HG03095 (cell line): Measurements from ENCODE around the gene GARIN5B.
"Not testable (repeated sequence)": the region's sequence is repeated elsewhere in the genome, so short reads cannot be mapped to it uniquely, and the experiment has no call there.

Experiments used
- ATAC-seq: cut with Tn5 transposase; IDR thresholded peaks from one replicate; pipeline ENCODE4 v1.9.1; 2021; ENCODE audit warnings: moderate library complexity; ENCODE audit not compliant: unreplicated experiment

Gene GARIN5B

DNA sequence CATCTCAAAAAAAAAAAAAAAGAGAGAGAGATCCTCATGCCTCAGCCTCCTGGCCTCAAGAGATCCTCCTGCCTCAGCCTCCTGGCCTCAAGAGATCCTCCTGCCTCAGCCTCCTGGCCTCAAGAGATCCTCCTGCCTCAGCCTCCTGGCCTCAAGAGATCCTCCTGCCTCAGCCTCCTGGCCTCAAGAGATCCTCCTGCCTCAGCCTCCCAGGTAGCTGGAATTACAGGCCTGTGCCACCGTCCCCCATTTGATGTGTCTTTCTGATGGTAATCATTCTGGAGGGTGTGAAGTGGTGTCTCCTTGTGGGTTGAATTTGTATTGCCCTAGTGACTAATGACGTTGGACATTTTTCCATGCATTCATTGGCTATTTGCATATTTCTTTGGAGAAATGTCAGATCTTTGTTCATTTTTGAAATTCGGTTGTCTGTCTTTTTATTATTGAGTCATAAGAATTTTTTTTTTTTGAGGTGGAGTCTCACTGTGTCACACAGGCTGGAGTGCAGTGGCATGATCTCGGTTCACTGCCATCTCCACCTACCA, 34.2 kb downstream of the GARIN5B start:
- not testable (repeated sequence) for ATAC-seq

DNA sequence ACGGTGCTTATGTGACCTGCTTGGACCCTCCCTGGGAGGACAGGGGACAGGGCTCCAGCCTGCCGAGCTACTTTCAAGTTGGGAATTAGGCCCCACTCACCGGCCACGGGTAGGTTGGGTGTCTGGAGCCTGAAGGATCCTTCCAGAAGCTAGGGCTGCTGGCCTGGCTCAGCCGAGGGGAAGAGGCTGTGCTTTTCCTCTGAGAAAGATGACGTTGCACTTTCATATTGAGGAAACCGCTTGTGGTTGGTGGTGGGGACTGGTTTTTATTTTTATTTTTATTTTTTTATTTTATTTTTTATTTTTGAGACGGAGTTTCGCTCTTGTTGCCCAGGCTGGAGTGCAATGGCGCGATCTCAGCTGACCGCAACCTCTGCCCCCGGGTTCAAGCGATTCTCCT, 37.9 kb downstream of the GARIN5B start, which contains the start of gene TMEM150B:
TSS of gene TMEM150B (minus strand) at position 170 of the 400 bp plus-strand sequence. CDS start 4,305 bp downstream, outside the sequence.
- no peak for ATAC-seq

DNA sequence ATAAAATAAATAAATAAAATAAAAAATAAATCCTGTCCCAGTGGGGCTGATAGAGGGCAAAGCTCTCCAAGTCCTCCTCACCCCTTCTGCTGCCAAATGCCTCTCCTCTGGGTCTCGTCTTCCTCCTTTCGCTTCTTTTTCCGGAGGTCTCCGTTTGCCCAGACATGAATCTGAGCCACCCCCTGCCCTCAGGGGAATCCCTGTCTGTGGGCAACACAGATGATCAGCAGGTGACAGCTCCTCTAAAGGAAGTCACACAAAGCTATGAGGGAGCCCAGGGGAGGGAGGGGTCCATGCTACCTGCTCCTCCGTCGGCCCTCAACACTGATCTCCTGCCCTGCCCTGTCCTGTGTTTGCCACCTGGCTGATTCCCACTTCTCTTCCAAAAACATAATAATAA, 38.4 kb downstream of the GARIN5B start:
- ATAC-seq = no peak

DNA sequence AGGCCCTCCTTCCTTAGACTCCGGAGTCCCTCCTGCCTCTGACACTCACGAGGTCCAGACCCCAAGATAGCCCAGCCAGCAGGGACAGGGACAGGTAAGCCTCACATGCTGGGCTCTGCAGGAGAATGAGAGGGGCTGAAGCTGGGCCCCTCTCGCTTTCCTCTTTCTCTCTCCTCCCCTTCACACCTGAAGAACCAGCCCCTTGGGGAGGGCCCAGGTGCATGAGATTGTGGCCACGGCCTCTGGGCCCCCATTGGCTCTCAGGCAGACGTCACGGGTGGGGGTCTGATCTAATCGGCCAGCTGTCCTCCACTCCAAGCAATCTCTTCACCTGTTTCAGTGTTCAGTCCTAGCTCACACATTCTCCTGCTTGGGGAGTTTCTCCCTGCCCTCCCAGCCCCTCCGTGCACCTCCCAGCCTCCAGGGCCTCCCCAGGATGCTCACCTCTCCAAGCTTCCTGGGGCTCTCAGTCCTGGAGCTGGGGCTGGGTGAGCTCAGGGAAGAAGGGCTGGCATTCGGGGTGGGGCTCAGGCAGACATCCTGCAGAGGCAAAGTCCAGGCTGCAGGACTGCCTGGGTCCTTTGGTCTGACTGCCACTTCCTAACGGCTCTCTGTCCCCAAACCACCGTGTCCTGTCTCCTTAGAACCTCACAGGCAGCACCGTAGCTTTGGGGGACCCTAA, 40.7 kb downstream of the GARIN5B start:
- ATAC-seq = no peak

DNA sequence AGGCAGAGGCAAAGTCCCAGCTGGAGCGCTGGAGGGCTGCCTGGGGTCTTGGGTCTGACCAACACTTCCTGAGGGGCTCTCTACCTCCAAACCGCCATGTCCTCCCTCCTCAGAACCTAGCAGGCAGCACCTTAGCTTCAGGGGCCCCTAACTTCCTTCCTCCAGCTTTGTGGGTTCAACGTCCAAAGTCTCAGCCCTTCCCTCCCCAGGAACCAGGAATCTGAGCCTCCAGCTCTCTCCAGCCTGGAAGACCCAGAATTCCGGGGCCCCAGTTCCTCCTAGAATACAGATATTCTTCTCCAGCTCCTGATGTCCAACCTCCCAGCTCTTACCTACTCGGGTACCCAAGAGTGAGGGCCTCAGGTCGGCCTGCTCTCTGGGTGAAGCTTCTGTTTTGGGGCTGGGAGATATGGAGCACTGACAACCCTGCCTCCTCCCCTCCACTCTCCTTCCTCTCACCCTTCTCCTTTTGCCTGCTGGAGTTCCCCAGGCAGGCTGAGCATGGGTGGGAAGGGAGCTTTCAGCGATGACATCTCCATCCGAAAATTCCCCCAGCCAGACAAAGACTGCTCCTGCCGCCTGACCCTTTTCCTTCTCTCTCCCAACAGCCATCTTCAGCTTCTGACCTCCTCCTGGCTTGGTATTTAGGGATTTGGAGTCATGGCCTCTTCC, 41.5 kb downstream of the GARIN5B start:
- no peak for ATAC-seq

DNA sequence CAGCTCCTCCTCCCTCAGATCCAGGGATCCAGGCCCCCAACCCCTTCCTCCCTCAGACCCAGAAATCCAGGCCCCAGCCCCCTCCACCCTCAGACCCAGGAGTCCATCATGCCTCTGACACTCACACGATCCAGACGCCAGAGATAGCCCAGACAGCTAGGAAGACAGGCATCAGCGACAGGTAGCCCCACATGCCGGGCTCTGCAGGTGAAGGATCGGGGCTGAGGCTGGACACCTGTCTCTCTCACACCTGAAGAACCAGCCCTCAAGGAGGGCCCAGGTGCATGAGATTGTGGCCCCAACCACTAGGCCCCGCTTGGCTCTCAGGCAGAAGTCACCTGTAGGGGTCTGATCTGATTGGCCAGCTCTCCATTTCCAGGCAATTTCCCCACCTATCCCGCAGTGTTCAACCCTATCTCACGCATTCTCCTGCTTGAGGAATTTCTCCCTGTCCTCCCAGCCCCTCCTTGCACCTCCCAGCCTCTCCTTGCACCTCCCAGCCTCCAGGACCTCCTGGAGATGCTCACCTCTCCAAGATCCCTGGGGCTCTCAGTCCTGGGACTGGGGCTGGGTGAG, 42.1 kb downstream of the GARIN5B start:
- ATAC-seq = no peak

DNA sequence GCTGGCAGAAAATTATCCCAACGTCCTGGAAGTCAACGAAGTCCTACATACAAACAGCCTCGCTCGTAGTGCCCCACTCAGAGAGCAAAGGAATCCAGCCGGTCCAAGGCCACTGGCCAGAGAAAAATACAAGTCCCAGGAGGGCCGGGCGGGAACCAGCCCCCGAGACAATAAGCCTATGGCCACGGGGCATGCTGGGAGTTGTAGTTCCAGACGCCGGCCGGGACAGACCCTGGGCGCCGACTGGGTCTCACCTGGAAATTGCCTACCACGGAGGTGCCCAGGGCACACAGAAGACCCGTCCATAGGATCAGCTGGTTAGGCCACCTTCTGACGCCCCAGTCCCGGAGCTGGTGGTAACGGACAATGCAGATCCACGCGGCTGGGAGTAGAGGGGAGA, 43.3 kb downstream of the GARIN5B start:
- ATAC-seq = no peak

DNA sequence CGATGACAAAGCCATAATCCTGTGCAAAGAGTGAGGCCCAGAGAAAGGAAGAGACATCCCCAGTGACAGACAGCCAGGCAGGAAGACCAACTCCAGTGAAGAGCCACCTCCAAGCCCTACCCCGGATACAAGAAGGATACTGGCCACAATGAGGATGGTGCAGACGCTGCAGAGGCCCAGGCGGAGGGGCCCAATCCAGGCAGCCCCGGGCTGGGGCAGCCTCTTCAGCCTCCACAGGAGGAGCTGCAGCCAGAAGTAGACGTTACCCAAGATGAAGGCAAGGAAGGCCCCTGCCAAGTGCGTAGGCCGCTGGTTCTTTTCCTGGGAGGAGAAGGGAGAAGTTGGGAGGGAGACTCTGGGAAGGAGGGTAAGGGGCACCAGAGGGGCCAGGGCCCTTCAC, 46.4 kb downstream of the GARIN5B start:
- no peak for ATAC-seq

DNA sequence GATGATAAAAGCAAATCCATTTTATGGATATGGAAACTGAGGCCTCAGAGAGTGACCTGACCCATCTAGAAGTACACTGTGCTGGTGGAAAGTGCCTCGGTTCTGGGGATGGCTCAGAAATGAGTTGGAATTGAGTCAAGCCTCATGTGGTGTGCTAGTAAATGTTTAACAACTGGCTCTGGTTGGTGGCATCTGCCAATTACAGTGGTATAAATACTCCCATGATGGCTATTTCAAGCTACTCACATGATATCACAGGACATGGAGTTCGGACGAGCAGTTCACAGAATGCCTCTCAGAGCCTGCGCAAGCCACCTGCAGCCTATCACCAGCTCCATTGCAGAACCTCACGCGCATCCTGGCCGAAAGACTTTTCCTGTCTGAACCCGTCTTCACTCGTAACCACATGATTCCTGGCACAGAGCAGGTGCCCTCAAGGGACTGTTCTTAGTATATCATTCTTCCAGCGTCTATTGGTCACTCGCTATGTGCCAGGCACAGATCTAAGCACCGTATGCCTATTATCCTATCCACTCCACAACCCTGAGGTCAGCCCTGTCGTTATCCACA, 47.0 kb downstream of the GARIN5B start:
- no peak for ATAC-seq

DNA sequence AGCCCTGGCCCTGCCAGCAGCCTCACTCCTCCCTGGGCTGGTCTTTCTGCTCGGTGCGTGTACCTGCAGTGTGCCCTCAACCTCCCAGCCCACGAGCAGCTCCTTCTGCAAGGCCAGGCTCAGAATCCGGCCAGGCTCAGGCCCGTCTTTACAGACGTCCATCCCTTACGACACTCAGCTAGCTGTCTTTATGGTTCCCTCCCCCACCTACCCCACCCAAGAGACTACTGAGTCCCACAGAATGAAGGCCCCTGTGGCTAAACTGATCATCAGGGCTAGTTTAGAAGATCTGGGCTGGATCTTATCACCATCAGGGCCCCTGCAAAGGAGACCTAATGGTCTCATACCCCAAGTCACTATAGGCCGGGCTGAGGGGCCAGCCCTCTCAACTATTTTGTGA, 48.7 kb downstream of the GARIN5B start:
- ATAC-seq = no peak

DNA sequence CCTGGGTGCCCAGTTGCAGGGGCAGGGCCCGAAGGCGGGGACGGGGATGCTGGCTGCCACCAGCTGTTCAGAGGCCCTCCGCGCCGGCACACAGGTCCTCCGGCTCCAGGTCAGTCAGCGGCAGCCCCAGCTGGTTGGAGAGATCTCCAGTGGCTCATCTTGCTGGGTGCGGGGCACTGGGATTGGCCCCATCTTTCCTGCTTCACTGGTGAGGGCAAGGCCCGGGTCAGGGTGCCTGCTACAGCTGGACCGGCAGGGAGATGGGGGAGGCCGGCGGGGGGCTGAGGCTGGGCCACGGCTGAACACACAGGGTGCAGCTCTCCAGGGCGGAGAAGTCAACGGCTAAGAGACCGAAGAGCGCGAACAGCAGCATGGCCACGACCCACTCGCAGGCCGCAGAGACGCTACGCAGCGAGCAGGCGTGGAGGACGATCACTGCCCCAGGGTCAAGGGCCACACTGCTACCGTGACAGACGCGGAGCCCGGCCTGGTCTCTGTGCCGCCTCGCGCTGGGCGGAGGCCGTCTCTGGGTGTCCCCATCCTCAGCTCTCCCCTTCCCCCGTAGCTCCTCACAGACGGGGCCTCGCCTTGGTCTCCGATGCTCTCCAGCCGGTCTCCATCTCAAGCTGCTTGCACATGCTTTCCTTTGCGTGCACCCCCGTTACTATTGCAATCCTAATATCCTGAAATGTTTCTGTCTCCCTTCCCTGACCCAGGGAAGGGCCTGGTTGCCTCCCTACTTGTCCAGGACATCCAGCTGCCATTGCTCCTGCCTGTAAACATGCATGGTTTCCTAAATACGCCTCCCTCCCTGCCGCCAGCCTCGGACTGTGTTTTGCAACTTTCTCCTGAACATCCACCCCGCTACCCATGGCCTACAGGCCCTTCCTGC, 50.2 kb downstream of the GARIN5B start:
- ATAC-seq = no peak

DNA sequence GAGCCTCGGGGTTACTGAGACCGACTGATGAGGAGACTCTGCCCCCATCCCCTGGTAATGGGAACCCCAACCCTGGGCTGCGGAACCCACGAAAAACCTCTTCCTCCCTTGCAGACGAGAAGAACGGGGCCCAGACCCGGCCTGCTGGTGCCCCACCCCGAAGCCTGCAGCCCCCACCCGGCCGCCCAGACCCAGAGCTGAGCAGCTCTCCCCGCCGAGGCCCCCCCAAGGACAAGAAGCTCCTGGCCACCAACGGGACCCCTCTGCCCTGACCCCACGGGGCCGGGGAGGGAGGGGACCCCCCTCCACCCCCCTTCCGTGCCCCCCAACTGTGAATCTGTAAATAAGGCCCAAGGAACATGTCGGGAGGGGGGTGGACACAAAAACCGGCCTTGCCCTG, 51.3 kb downstream of the GARIN5B start:
- no peak for ATAC-seq

DNA sequence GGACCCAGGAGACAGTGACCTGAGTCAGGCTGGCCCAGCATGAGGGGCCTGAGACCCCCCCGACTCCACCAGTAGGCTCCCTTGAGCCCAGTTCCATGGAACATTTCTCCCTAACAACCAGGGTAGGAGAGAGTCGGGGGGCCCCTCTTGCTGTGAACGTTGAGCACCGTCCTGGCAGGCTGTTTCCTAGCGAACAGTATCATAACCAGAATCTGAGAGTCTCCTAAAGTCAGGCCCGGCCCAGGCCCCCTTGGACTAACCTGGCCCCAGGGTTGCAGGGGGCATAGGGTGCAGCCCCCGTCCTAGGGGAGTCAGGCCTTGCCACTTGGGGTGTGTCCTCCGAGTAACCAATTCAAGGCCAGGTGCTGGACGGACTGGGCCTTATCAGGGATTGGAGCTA, 51.7 kb downstream of the GARIN5B start:
- ATAC-seq = no peak

DNA sequence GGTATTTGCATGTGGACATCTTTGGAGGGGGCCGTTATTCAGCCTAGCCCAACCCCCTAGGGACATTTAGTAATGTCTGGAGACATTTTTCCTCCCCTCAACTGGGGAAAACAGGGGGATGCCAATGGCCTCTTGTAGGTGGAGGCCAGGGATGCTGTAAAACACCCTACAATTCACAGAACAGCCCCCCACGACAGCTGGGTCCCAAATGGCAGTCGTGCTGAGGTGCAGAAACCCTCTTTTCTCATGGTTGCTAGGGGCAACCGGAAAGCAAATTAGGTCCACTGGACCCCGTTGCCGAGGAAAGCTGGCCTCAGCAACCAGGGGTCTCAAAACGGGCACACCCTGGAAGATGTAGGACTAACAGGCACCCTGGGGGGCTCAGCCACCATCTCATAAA, 52.6 kb downstream of the GARIN5B start:
- ATAC-seq = no peak

DNA sequence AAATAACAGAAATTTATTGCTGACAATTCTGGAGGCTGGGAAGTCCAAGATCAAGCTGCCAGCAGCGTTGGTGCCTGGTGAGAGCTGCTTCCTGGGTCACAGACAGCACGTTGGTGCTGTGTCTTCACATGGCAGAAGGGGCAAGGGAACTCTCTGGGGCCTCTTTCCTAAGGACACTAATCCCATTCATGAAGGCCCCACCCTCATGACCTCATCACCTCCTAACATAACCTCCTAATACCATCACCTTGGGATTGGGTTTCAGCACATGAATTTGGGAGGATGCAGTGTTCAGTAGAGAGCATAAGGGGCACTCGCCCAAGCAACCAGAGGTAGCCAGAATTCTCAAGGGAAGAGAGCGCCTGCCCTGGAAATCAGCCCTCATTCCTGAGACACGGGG, 53.6 kb downstream of the GARIN5B start:
- no peak for ATAC-seq

DNA sequence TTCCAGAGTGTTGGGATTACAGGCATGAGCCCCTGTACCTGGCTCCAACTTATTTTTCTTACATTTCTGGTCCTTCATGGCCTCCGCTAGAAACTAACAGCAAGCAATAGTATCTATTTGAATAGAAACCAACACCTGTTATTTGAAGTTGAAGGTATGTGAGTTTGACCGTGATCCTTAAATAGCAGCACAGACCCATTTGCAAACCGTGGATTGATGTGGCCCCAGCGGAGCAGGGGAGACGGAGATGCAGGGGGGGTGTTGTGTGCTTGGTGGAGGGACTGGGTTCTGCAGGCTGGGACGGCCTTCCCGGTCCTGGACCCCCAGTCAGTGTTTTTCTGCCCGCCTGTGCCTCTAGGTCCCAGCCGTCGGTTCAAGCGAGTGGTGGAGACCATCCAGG, 54.8 kb downstream of the GARIN5B start:
- no peak for ATAC-seq

DNA sequence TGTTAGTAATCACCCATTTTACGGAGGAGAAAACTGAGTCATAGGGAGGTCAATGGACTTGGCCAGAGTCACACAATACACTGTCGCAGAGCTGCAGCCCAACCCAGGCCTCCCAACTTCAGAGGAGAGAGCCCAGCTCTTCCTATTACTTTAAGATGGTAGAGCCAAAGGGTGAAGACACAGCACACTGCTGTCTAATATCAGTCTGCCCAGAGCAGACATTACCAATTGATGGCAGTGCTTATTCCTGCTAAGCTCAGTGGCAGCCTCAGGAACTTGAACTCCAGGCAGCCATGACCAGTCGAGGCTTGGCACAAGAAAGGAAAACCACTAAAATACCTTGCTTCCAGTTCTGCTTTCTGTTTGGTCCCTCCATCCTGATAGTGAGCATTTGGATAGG, 56.3 kb downstream of the GARIN5B start:
- no peak for ATAC-seq

DNA sequence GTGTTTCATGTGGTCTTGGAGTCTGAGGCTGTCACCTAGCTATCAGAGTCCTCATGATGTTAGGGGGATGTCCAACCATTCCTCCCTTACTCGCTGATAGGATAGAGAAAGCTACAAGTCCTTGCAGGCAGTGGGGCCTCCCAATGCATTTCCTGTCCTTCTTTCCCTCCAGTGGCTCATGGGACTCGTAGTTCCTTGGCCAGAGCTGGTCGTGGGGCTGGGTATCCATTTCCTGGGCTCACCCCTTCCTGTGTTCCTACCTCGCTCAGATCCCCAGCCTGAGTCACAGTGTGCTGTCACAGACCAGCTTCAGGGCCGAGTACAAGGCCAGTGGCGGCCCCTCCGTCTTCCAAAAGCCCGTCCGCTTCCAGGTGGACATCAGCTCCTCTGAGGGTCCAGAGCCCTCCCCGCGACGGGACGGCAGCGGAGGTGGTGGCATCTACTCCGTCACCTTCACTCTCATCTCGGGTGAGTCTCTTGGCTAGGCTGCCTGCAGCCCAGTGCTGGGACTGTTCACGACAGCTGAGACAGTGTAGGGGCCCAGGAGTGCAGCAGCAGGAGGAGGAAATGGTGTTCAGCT, 57.0 kb downstream of the GARIN5B start:
- no peak for ATAC-seq

DNA sequence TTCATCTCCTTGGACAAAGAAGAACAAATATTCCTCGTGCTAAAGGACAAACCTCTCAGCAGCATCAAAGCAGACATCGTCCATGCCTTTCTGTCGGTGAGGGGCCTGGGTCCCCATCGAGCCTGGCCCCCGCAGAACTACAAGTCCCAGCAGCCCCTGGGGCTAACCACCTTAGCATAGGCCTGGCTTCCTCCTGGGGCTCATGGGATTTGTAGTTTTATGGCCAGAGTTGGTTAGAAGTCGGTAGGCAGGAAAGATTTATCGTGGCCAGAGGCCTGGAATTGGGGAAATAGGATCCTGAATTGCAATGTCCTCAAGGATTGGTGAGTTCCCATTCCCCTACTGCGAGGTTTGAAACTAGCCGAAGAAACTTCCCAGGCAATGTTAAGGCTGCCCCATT, 57.6 kb downstream of the GARIN5B start:
- no peak for ATAC-seq

DNA sequence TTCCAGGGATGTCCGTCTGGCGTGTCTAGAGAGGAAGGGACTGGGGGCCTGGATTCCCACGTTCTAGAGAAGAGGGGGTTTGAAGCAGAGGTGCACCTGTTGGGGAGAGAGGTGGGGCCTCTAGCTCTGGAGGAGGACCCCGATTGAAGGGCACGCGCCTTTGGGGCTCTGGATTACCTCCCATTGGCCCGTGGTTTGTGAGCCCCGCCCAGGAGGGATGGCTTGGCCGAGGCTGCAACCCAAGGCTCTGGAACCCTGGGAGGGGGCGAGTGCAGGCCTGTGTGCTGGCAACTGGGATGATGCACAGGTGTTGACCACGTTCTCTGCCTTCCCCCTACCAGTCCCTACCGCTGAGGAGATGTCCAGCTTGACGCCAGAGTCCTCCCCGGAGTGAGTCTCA, 58.1 kb downstream of the GARIN5B start:
- ATAC-seq = no peak
